ENCODE results near the gene SPTBN4.
A peak's percentile ranks its signal among the peaks of the same experiment; 100 is the strongest.

Gene SPTBN4

DNA sequence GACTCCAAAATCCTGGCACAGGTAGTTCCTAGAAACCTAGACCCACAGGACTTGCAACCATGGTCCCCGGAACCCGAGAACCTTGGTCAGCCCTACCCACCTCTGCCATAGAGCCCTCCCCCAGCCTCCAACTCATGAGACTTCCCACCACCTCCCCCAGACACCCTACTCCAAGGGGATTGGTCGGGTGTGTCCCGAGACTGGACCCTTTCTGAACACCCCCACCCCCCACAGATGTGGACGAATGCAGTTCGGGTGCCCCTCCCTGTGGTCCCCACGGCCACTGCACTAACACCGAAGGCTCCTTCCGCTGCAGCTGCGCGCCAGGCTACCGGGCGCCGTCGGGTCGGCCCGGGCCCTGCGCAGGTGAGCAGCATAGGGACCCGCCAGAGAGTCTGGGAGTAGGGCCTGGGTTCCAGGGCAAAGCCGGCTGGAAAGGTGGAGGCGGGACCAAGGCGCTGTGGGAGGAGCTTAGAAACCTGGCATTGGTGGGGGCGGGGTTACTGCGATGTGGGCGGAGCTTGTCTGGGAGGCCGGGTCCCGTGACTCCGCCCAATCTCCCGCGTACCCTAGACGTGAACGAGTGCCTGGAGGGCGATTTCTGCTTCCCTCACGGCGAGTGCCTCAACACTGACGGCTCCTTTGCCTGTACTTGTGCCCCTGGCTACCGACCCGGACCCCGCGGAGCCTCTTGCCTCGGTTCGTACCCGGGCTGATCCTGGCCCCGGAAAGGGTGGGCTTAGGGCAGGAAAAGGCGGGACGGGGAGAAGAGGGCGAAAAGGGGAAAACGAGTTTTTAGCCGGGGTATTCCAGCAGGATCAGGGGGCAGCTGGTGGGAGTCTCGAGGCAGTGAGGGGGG is 146.3 kb downstream of the SPTBN4 start:
- ChIA-PET POLR2A (interaction anchor here (0.5 kb wide), 1 partner anchor 1631 kb away, joined by 3 read pairs; no protein-coding TSS in a partner anchor), CTCF (interaction anchor here (0.9 to 4.8 kb wide), 6 partner anchors 10 to 149 kb away, joined by 3 to 47 read pairs (median 6); no protein-coding TSS in a partner anchor)
- TF ChIP-seq, protein P1, sequence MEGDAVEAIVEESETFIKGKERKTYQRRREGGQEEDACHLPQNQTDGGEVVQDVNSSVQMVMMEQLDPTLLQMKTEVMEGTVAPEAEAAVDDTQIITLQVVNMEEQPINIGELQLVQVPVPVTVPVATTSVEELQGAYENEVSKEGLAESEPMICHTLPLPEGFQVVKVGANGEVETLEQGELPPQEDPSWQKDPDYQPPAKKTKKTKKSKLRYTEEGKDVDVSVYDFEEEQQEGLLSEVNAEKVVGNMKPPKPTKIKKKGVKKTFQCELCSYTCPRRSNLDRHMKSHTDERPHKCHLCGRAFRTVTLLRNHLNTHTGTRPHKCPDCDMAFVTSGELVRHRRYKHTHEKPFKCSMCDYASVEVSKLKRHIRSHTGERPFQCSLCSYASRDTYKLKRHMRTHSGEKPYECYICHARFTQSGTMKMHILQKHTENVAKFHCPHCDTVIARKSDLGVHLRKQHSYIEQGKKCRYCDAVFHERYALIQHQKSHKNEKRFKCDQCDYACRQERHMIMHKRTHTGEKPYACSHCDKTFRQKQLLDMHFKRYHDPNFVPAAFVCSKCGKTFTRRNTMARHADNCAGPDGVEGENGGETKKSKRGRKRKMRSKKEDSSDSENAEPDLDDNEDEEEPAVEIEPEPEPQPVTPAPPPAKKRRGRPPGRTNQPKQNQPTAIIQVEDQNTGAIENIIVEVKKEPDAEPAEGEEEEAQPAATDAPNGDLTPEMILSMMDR (IDR thresholded peaks at IDR 0.05; ENCODE audit: control extremely low read depth, extremely low read depth, low read depth, missing control alignments) = no peak
- peak; percentile 85 for DNase-seq (ENCODE audit: extremely low spot score)

DNA sequence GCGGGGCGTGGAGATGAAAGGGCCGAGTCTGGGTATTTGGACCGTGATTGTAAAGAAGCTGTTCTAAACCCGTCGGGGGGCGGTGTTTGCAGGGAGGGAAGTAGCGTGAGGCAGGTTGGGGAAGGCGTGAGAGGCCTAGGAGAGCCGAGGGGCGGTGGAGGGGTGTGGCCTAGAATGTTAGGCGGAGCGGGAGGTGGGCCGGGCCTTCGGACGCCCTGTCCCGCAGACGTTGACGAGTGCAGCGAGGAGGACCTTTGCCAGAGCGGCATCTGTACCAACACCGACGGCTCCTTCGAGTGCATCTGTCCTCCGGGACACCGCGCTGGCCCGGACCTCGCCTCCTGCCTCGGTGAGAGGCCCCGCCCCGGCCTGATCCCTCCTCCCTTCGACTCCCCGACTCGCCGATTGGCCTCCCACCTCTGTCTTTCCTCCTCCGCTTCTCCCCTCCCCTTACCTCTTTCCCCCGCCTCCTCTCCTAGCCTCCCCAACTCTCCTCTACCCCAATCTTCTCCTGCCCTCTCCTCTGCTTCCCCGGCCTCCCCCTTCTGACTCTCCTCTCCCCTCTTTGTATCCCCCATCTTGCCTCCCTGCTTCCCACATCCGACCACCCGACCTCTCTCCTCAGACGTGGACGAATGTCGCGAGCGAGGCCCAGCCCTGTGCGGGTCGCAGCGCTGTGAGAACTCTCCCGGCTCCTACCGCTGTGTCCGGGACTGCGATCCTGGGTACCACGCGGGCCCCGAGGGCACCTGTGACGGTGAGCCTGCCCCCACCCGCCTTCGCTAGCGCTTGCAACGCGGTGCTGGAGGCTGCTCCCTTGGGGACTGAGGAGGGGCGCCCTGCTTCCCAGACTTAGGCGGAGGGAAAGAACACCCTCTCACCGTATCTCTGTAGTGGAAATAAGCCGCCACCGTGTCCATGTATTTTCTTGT is 147.2 kb downstream of the SPTBN4 start:
- POLR2A ChIA-PET = interaction anchor here (0.5 kb wide), 1 partner anchor 1630 kb away, joined by 3 read pairs; no protein-coding TSS in a partner anchor

DNA sequence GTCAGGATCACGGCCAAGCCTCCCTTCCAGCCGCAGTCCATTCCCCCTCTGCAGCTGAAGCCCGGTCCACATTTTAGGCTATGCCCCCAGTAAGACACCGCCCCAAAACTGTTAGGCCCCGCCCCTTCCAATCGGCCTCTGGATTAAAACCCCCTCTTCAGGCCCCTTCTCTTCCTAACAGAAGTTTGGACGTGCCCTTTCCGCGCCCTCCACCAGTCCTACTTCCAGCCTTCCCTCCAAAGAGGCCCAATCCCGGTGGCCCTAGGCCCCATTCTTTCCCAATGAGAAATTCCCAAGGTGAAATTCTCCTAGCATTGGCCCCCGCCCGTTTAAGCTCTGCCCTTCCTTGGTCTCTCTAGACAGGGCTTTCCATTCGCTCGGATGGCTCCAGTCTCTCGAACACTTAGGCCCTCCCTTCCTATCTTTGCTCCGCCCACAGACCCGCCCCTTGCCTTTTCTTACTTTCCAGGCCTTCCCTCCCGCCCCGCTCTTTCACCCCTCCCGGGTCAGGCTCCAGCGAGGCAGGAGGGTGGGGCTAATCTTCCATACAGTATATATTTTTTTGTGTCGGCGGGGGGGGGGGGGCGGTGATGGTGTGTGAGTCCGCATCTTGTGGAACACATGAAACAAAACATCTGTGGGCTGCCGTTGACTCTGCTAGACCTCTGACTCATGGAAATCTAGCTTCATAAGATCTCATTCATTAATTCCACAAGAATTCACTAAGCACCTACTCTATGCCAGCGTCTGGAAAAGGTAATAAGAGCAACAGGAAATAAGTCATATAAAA is 148.0 kb downstream of the SPTBN4 start:
- ChIA-PET POLR2A (no interaction called here), CTCF (interaction anchor here (2.5 to 4.8 kb wide), 2 partner anchors 16 to 20 kb away, joined by 8 to 47 read pairs; no protein-coding TSS in a partner anchor)
- DNase-seq (ENCODE audit: extremely low spot score) = peak; percentile 79
- TF ChIP-seq, protein P1 (IDR thresholded peaks at IDR 0.05; ENCODE audit: control extremely low read depth, extremely low read depth, low read depth, missing control alignments) = no peak

More for the DNA sequence above, 147.2 kb downstream of the SPTBN4 start:
- CTCF ChIA-PET = interaction anchor here (0.9 to 4.8 kb wide), 6 partner anchors 9 to 150 kb away, joined by 3 to 47 read pairs (median 6); no protein-coding TSS in a partner anchor
- peak; percentile 91 for DNase-seq (ENCODE audit: extremely low spot score)
- TF ChIP-seq, protein P1 (IDR thresholded peaks at IDR 0.05; ENCODE audit: control extremely low read depth, extremely low read depth, low read depth, missing control alignments) = no peak

GRCh38 chr19:40616178-40616577 is 149.4 kb downstream of the SPTBN4 start:
- ChIA-PET POLR2A (no interaction called here), CTCF (interaction anchor here (1.0 to 4.8 kb wide), 4 partner anchors 11 to 19 kb away, joined by 4 to 47 read pairs (median 5); no protein-coding TSS in a partner anchor)
- DNase-seq (ENCODE audit: extremely low spot score) = no peak
- TF ChIP-seq, protein P1 (IDR thresholded peaks at IDR 0.05; ENCODE audit: control extremely low read depth, extremely low read depth, low read depth, missing control alignments) = no peak

GRCh38 chr19:40616941-40617340 is 150.1 kb downstream of the SPTBN4 start:
- DNase-seq (ENCODE audit: extremely low spot score) = no peak
- POLR2A ChIA-PET = no interaction called here
- CTCF ChIA-PET = interaction anchor here (1.6 to 4.8 kb wide), 2 partner anchors 11 to 18 kb away, joined by 4 to 47 read pairs; no protein-coding TSS in a partner anchor
- TF ChIP-seq, protein P1 (IDR thresholded peaks at IDR 0.05; ENCODE audit: control extremely low read depth, extremely low read depth, low read depth, missing control alignments) = no peak
